ENCODE results near the gene NFE2L3.

DNA sequence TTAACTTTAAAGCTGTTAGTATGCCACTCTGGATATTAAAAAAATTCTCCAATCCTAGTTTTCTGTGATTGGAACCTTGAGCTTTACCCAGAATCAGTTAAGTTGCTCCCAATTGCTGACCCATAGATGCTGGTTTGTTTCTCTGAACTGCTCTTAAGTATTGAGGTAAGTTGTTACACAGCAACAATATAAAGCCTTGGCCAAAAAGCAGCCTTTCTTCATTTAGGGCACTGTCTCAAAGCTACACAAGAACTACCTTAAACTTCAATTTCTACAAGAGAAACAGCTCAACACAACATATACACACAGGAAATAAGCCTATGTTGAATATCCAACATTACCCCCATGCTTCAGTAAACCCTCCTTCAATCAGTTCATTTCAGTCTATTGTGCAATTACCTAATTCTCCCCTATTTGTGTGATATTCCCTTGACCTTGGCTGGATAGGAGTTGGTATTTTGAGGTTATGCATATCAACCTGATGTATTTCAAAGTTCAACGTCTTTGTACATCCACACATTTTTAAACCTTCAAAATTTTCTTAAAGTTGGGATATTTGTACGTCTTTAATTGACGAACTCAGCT is 37.1 kb downstream of the NFE2L3 start:
- no peak for TF ChIP-seq EP300 (IDR thresholded peaks at IDR 0.05)
- TF ChIP-seq, protein P1, sequence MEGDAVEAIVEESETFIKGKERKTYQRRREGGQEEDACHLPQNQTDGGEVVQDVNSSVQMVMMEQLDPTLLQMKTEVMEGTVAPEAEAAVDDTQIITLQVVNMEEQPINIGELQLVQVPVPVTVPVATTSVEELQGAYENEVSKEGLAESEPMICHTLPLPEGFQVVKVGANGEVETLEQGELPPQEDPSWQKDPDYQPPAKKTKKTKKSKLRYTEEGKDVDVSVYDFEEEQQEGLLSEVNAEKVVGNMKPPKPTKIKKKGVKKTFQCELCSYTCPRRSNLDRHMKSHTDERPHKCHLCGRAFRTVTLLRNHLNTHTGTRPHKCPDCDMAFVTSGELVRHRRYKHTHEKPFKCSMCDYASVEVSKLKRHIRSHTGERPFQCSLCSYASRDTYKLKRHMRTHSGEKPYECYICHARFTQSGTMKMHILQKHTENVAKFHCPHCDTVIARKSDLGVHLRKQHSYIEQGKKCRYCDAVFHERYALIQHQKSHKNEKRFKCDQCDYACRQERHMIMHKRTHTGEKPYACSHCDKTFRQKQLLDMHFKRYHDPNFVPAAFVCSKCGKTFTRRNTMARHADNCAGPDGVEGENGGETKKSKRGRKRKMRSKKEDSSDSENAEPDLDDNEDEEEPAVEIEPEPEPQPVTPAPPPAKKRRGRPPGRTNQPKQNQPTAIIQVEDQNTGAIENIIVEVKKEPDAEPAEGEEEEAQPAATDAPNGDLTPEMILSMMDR (IDR thresholded peaks at IDR 0.05), result no peak
- TF ChIP-seq POLR2A (IDR thresholded peaks at IDR 0.05; ENCODE audit: low read depth), result no peak

Data from esophagus muscularis mucosa (tissue), 4 donors.